Fibroblast of lung (primary cell): ENCODE results near the gene CEP41. TPM values are rescaled to one million over a fixed set of nuclear protein-coding genes. Genes with fewer than 3 reads are reported as not detected.
"Not testable (repeated sequence)": the region's sequence is repeated elsewhere in the genome, so short reads cannot be mapped to it uniquely, and the experiment has no call there.

ENCODE experiments used
- DNase-seq, 2 donors: peaks; one replicate each; pipeline versions ENCODE4 v3.0.0 to v3.0.0-alpha.2; 2010; ENCODE audit warnings: low read depth in 2 of 2
- H2AFZ ChIP-seq: 2 replicates; pipeline ENCODE4 v1.5.1; 2012; ENCODE audit warnings: low read length, control low read depth, inconsistent platforms
- H3K27ac ChIP-seq: 2 replicates; pipeline ENCODE4 v1.5.1; 2011; ENCODE audit warnings: low read length, control low read depth; ENCODE audit not compliant: insufficient read depth
- H3K27me3 ChIP-seq: 2 replicates; pipeline ENCODE4 v1.5.1; 2011; ENCODE audit warnings: mild to moderate bottlenecking, low read length; ENCODE audit not compliant: control insufficient read depth, insufficient read depth
- H3K36me3 ChIP-seq: 2 replicates; pipeline ENCODE4 v1.5.1; 2011; ENCODE audit warnings: low read length; ENCODE audit not compliant: control insufficient read depth, insufficient read depth
- H3K4me1 ChIP-seq: 2 replicates; pipeline ENCODE4 v1.5.1; 2011; ENCODE audit warnings: low read length; ENCODE audit not compliant: control insufficient read depth, insufficient read depth; ENCODE audit errors: extremely low read depth
- H3K4me2 ChIP-seq: 2 replicates; pipeline ENCODE4 v1.5.1; 2011; ENCODE audit warnings: low read length, control low read depth; ENCODE audit not compliant: insufficient read depth; ENCODE audit errors: extremely low read depth
- H3K4me3 ChIP-seq, 4 experiments: fragments of 200-600 bp in 1 of 4; sonication (generic) in 1 of 4; replicated peaks in 1 of 4; 2 replicates each; pipeline ENCODE4 v1.5.1; 2011 to 2016; ENCODE audit warnings: low read length in 4 of 4, low read depth in 3 of 4, mild to moderate bottlenecking in 3 of 4, control low read depth in 2 of 4, inconsistent platforms in 1 of 4, mixed read lengths in 1 of 4; ENCODE audit not compliant: insufficient read depth in 1 of 4; ENCODE audit errors: control extremely low read depth in 1 of 4
- H3K79me2 ChIP-seq: 2 replicates; pipeline ENCODE4 v1.5.1; 2012; ENCODE audit warnings: mild to moderate bottlenecking, low read length, inconsistent platforms; ENCODE audit not compliant: control insufficient read depth, insufficient read depth
- H3K9ac ChIP-seq: 2 replicates; pipeline ENCODE4 v1.5.1; 2011; ENCODE audit warnings: mild to moderate bottlenecking, low read length, control low read depth; ENCODE audit not compliant: insufficient read depth
- H3K9me3 ChIP-seq: 2 replicates; pipeline ENCODE4 v1.5.1; 2012; ENCODE audit warnings: low read depth, low read length; ENCODE audit not compliant: control insufficient read depth, insufficient read depth
- H4K20me1 ChIP-seq: 2 replicates; pipeline ENCODE4 v1.5.1; 2011; ENCODE audit warnings: low read length; ENCODE audit not compliant: control insufficient read depth, insufficient read depth; ENCODE audit errors: extremely low read depth
- EZH2 ChIP-seq: IDR thresholded peaks from 2 replicates; pipeline ENCODE4 v1.5.1; 2012; ENCODE audit warnings: low read length, control low read depth, mild to moderate bottlenecking; ENCODE audit errors: missing control alignments
- polyA plus RNA-seq, 2 donors: library from polyadenylated mRNA; depleted of rRNA in 1 of 2; stranded (reverse) in 1 of 2; unstranded in 1 of 2; fragments of >200 nt; gene quantifications; 2 replicates each; pipeline ENCODE4 v1.2.1, GENCODE V29; 2011 to 2012; ENCODE audit warnings: missing spikeins in 1 of 2
- total RNA-seq: library from RNA; depleted of rRNA; stranded (reverse); fragments of >200 nt; gene quantifications from 2 replicates; pipeline ENCODE4 v1.2.1, GENCODE V29; 2014
- TF ChIP-seq, protein P1 (sequence below), 2 donors: IDR thresholded peaks in 1 of 2; conservative IDR thresholded peaks in 1 of 2; 1 replicate in 1 of 2; 2 replicates in 1 of 2; pipeline ENCODE4 v1.5.1; 2011 to 2012; ENCODE audit warnings: low read length in 2 of 2, control low read depth in 1 of 2, inconsistent platforms in 1 of 2, low read depth in 1 of 2, mild to moderate bottlenecking in 1 of 2

CEP41 gene
- total and polyA plus RNA-seq, 2 donors (not counting 1 experiment from before 2014, with no cell fraction given), result 8.3 to 24.5 TPM

DNA sequence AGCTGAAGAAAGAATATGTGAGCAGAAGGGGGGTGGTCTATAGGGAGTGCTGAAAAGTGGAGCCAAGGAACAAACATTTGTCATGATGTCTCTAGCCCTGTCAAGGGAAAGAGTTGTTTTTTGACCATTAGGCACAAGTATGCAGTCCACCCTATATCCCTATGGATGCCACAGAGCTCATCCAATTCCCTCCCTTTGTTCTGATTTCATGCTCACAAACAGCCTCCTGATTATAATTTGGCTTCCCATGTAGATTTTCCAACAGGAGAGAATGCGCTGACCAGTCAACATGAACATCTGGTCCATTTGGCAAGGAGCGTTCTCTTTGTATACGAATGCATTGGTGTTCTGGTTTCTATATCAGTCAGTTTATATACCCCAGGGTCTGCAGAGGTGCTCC lies 12.1 kb upstream of the CEP41 start:
- TF ChIP-seq, protein P1, sequence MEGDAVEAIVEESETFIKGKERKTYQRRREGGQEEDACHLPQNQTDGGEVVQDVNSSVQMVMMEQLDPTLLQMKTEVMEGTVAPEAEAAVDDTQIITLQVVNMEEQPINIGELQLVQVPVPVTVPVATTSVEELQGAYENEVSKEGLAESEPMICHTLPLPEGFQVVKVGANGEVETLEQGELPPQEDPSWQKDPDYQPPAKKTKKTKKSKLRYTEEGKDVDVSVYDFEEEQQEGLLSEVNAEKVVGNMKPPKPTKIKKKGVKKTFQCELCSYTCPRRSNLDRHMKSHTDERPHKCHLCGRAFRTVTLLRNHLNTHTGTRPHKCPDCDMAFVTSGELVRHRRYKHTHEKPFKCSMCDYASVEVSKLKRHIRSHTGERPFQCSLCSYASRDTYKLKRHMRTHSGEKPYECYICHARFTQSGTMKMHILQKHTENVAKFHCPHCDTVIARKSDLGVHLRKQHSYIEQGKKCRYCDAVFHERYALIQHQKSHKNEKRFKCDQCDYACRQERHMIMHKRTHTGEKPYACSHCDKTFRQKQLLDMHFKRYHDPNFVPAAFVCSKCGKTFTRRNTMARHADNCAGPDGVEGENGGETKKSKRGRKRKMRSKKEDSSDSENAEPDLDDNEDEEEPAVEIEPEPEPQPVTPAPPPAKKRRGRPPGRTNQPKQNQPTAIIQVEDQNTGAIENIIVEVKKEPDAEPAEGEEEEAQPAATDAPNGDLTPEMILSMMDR (conservative IDR thresholded peaks at IDR 0.05 in 1 of 2, IDR thresholded peaks at IDR 0.05 in 1 of 2; ENCODE audit: low read depth in 1 of 2, low read length in 2 of 2), result no peak
- no peak for TF ChIP-seq EZH2
- no peaks in the 10 kb centered on the region for H3K4me1 ChIP-seq
- DNase-seq, result peak in 1 of 2 donors; percentile 37
- H3K27me3 ChIP-seq, result peaks cover 3% of the 10 kb centered on the region
- H3K9me3 ChIP-seq, result no peaks in the 10 kb centered on the region
- no peak overlapping the region for H3K27ac ChIP-seq
- H3K79me2 ChIP-seq, result no peaks in the 10 kb centered on the region
- no peak overlapping the region for H2AFZ ChIP-seq
- no peaks in the 10 kb centered on the region for H3K36me3 ChIP-seq
- no peaks in the 10 kb centered on the region for H4K20me1 ChIP-seq
- H3K4me3 ChIP-seq, result no peak overlapping the region
- no peak overlapping the region for H3K9ac ChIP-seq
- no peak overlapping the region for H3K4me2 ChIP-seq

DNA sequence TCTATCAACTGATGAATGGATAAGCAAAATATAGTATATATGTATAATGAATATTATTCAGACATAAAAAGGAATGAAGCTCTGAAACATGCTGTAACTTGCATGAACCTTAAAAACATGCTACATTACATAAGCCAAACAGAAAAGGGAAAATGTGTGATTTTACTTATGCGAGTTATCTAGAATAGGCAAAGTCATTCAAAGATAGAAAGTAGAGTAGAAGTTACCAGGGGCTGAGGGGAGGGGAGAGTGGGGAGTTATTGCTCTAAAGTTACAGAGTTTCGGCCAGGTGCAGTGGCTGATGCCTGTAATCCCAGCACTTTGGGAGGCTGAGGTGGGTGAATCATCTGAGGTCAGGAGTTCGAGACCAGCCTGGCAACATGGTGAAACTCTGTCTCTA lies 10.5 kb upstream of the CEP41 start:
- not testable (repeated sequence) for H2AFZ ChIP-seq, H4K20me1 ChIP-seq, H3K36me3 ChIP-seq, H3K27ac ChIP-seq, H3K9ac ChIP-seq, H3K79me2 ChIP-seq, H3K4me3 ChIP-seq, DNase-seq, H3K9me3 ChIP-seq, H3K4me2 ChIP-seq, H3K27me3 ChIP-seq, H3K4me1 ChIP-seq

DNA sequence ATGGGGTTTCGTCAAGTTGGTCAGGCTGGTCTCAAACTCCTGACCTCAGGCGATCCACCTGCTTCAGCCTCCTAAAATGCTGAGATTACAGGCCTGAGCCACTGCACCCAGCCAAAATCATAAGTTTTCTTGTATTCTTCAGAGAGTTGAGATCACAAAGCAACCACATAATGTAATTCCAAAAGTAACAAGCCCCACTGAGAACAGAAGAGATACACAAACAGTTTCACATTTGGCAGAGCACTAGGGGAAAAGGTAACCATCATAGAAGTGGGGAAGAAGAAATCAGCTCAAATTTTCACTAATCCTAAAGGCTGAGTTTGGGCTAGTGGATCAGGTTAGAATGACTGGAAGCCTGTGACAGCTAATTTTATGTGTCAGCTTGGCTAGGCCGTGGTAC lies 5.4 kb upstream of the CEP41 start:
- no peaks in the 10 kb centered on the region for H3K27me3 ChIP-seq
- H3K4me1 ChIP-seq, result no peaks in the 10 kb centered on the region
- TF ChIP-seq, protein P1 (conservative IDR thresholded peaks at IDR 0.05 in 1 of 2, IDR thresholded peaks at IDR 0.05 in 1 of 2; ENCODE audit: low read depth in 1 of 2, low read length in 2 of 2), result no peak
- no peak for TF ChIP-seq EZH2
- no peak for DNase-seq
- H3K4me3 ChIP-seq, result no peak overlapping the region
- no peak overlapping the region for H2AFZ ChIP-seq
- H3K9me3 ChIP-seq, result no peaks in the 10 kb centered on the region
- H3K4me2 ChIP-seq, result no peak overlapping the region
- no peak overlapping the region for H3K9ac ChIP-seq
- H3K36me3 ChIP-seq, result no peaks in the 10 kb centered on the region
- H3K79me2 ChIP-seq, result no peaks in the 10 kb centered on the region
- no peak overlapping the region for H3K27ac ChIP-seq
- no peaks in the 10 kb centered on the region for H4K20me1 ChIP-seq
